Measurements from ENCODE around the gene PCMTD2. TPM values are rescaled to one million over a fixed set of nuclear protein-coding genes. Genes with fewer than 3 reads are reported as not detected.

The PCMTD2 gene
- 19.2 and 51.5 TPM in 2 replicates for total RNA-seq

DNA sequence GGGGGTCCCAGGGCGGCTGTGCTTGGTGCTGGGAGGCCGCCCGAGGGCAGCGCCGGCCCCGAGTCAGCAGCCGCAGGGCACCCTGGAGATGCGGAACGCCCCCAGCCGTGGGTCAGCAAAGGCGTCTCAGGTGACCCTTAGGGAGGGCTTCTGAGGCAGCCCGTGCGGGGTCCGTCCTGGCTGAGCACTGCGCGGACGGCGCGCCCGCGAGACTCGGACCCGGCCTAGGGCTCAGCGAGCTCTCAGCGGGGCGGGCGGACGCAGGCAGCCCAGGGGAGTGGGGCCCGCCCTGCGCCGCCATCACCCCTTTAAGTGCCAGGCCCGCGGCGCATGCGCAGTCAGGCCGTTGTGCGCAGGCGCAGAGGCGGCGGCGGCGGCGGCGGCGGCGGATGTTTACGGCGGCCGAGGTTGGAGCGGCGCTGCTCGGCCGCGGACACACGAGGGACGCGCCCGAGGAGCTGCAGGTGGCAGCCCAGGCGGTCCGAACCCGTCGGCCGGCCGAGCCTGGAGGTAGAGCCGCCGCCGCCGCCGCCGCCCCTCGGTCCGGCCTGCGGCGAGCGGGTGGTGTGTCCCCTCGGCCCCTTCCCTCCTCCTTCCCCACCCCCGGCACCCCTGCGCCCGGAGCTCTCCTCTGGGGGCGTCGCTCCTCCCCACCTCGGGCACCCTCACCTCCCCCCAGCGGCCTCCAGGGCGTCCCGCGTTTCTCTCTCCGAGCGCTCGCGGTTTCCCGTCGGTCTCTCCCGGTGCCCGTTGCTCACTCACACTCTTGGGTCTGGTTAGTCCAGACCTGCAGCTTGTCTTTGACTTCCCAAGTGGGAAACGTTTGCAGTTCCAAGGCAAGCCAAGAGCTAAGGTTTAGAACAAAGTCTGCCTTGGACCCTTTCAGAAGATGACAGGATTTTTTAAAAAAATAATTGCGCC is at the start of gene PCMTD2:
PCMTD2 (plus strand) TSS at position 388 of the 921 bp plus-strand sequence. CDS start 4,218 bp downstream, outside the sequence.

Other genes starting within 250 kb of the PCMTD2 start
- gene C20orf204, start 219.6 kb upstream of the PCMTD2 start, total RNA-seq: 0.25 TPM in 1 of 2 replicates, not detected in the other
- not detected in 2 replicates for gene SOX18, start 206.1 kb upstream of the PCMTD2 start, total RNA-seq
- gene TCEA2, start 192.6 kb upstream of the PCMTD2 start, total RNA-seq: 20.2 and 46.8 TPM in 2 replicates
- 9.9 and 21.3 TPM in 2 replicates for gene RGS19, start 176.2 kb upstream of the PCMTD2 start, total RNA-seq
- gene OPRL1, start 175.7 kb upstream of the PCMTD2 start, total RNA-seq: 0.33 and 1.5 TPM in 2 replicates
- gene LKAAEAR1, start 171.3 kb upstream of the PCMTD2 start, total RNA-seq: 0.49 TPM in 1 of 2 replicates, not detected in the other
- gene NPBWR2, start 148.2 kb upstream of the PCMTD2 start, total RNA-seq: not detected in 2 replicates
- gene MYT1, start 91.3 kb upstream of the PCMTD2 start, total RNA-seq: not detected in 2 replicates